Transverse colon (tissue), 4 donors: ENCODE results near the gene MTMR3.

Experiments
- CTCF ChIP-seq, 5 experiments: fragments of 200-600 bp in 3 of 5; fragments of 450-650 bp in 2 of 5; sonication (generic) in 3 of 5; IDR thresholded peaks; 1 replicate in 2 of 5; 2 replicates in 3 of 5; pipeline ENCODE4 v1.5.1; 2016 to 2017; ENCODE audit warnings: antibody characterized with exemption in 5 of 5, inconsistent platforms in 3 of 5, mild to moderate bottlenecking in 2 of 5, moderate library complexity in 1 of 5
- EP300 ChIP-seq: sonication (generic); formaldehyde crosslinking; IDR thresholded peaks from one replicate; pipeline ENCODE4 v1.6.1; 2017; ENCODE audit warnings: antibody characterized with exemption, low read depth
- POLR2A ChIP-seq: fragments of 450-650 bp; IDR thresholded peaks from one replicate; pipeline ENCODE4 v1.6.1; 2016; ENCODE audit warnings: antibody characterized with exemption, mild to moderate bottlenecking, moderate library complexity
- POLR2AphosphoS5 ChIP-seq, 3 donors: sonication (generic); formaldehyde crosslinking; IDR thresholded peaks; one replicate each; pipeline ENCODE4 v1.6.1; 2016; ENCODE audit warnings: antibody characterized with exemption in 3 of 3

GRCh38 chr22:30029512-30029911 lies 146.5 kb downstream of the MTMR3 start:
- no peak for TF ChIP-seq CTCF (IDR thresholded peaks at IDR 0.05)
- no peak for TF ChIP-seq POLR2AphosphoS5 (IDR thresholded peaks at IDR 0.05)
- no peak for TF ChIP-seq POLR2A
- TF ChIP-seq EP300, result no peak
